Hematopoietic multipotent progenitor cell treated with erythropoietin and hydrocortisone succinate and interleukin-3 and kit ligand, for 8 days (in vitro differentiated cells): ENCODE measurements around the gene SSMEM1.
"Not testable (repeated sequence)": the region's sequence is repeated elsewhere in the genome, so short reads cannot be mapped to it uniquely, and the experiment has no call there.

Source experiments
- DNase-seq: peaks from one replicate; pipeline ENCODE4 v3.0.0-alpha.2; 2015

SSMEM1 gene

GRCh38 chr7:130207642-130208041 is at the start of gene SSMEM1:
Gene SSMEM1, plus strand, starts transcription at chr7:130207860. Its CDS starts 51 bp downstream, at chr7:130207911.
- DNase-seq: peak; percentile 11

DNA sequence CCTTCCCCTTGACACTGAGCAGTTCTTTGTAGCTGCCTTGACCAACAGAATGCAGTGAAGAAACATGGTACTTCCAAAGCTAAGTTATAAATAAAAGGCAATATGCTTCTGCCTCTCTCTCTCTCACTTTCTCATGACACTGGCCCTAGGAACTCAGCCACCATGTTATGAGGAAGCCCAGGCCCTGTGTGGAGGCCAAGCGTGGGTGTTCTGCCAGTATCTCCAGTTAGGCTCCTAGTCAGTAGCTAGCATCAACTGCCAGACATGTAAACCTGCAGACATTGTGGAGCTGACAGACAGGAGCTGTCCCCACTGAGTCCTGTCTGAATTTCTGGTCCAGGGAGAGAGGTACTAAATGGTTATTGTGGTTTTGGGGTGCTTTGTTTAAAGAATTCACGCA is 47.6 kb upstream of the SSMEM1 start:
- DNase-seq: no peak

GRCh38 chr7:130160455-130160854 is 47.2 kb upstream of the SSMEM1 start:
- no peak for DNase-seq

DNA sequence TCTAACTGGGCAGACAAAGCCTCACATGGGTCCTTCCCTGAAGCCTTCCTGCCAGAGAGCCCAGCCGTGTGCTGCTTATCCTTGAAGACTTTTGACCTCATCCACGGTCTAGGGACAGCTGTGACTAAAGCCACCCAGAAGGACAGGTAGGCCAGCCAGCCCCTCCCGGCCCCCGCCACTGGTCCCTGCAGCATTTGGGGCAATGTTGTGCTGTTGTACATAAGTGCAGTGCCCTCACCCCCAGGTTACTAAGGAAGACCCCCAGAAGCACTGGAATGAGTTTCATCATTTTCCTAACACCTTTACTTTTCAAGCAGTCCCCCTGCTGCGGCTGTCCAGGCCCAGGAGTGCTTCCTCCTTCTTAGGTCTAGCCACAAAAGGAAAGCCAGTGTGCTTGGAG is 45.5 kb upstream of the SSMEM1 start:
- no peak for DNase-seq

DNA sequence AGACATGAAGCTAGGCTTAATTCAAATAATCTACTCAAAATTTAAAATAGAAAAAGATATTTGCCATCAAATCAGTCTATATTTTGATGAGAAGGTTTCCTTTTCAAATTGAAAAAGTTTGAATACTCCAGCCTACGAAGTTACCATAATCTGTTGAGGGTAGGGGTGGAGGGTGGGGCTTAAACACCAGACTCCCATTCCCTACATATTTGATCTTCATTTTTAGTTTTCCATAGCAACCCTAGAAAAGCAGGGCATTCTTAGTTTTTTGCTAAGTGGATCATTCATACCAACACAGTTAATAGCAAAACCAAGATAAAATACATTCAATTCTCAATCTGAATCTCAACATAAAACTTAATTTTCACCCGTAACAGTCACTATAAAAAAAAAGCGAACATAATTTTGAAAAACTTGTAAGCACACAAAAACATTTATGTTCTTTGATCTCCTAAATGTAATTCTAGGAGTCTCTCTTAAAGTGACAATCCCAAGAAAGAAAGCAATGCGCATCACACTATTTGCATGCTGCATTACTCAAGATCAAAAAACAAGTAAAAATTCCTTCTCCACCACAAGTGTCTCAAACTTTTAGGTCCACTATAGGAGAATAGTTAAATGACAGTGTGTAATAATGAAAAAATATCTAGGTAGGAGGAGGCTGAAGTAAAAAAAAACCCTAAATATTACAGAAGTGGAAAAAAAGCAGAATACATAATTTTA is 33.3 kb upstream of the SSMEM1 start:
- DNase-seq: no peak

DNA sequence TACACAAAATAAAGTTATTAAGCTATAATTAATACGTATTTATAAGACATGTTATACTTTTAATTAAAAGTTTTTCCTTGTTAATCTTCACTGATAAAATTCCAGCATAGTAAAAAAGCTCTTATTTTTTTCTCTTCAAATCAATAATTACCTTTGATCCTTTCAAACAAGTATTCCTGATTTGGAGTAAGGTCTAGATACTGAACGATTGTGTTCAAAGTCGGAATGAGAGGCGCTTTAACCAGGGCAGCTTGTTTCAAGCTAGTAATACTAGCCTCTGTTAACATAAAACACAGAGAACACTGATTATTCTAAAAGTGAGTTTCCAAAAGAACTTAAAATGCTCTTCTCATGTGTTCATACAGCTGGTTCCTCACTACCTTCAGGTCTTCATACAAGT is 29.4 kb upstream of the SSMEM1 start:
- no peak for DNase-seq

DNA sequence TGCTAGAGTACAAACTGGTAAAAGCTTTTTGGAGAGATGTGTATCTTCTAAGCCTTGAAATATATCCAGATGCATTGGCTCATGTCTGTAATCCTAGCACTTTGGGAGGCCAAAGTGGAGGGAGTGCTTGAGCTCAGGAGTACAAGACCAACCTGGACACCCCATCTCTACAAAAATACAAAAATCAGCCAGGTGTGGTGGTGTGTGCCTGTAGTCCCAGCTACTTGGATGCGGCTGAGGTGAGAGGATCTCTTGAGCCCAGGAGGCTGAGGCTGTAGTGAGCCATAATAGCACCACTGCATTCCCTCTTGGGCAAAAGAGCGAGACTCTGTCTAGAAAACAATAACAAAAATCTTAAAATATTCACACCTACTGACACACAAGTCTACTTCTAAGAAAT is 28.0 kb upstream of the SSMEM1 start:
- no peak for DNase-seq

GRCh38 chr7:130180571-130181262 is 26.9 kb upstream of the SSMEM1 start:
- DNase-seq: no peak

DNA sequence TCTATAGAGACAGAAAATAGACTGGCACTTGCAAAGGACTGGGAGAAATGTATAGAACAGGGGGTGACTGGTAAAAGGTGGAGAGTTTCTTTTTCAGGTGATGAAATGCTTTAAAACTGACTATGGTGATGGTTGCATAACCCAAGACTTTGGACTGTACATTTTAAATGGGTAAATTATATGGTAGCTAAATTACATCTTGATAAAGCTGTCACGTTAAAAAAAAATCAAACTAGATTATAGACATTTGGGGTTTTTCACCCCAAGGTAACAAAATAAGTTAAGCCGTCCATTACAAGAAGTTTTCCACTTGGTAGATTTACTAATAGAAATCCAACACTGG is 26.4 kb upstream of the SSMEM1 start:
- no peak for DNase-seq

- DNase-seq: no peak
Measured at GRCh38 chr7:130182990-130183389, 24.7 kb upstream of the SSMEM1 start.

GRCh38 chr7:130184349-130184748 is 23.3 kb upstream of the SSMEM1 start:
- not testable (repeated sequence) for DNase-seq

DNA sequence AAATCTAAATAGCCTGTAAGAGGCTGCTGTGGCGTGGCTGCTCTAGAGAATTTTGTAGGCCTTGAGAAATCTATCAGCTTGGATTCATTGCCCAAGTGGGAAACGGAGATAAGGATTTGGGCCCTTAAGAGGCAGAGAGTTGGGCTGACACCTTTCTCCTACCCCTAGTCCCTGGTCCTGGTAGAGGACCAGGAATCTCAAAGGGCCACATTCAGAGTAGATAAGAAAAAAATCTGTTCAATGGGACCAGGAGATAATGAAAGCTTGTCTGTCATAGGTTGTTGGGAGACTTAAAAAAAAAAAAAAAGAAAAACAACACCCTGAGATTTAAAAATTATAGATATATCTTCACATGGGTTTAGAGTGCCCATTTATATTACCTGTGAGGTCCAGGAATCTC is 20.3 kb upstream of the SSMEM1 start:
- peak; percentile 55 for DNase-seq

DNA sequence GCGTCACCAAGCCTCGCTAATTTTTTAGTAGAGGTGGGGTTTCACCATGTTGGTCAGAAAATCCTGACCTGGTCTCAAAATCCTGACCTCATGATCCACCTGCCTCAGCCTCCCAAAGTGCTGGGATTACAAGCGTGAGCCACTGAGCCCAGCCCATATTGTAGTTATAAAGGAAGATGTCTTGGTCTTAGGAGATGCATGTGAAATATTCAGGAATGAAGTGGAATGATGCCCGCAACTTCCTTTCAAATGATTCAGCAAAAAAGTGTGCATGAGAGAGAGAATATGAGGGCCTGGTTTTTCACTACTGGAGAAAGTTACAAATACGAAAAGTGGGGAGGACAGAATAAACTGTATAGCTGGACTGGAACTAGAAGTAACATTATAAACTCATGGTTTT is 18.3 kb upstream of the SSMEM1 start:
- DNase-seq: no peak

DNA sequence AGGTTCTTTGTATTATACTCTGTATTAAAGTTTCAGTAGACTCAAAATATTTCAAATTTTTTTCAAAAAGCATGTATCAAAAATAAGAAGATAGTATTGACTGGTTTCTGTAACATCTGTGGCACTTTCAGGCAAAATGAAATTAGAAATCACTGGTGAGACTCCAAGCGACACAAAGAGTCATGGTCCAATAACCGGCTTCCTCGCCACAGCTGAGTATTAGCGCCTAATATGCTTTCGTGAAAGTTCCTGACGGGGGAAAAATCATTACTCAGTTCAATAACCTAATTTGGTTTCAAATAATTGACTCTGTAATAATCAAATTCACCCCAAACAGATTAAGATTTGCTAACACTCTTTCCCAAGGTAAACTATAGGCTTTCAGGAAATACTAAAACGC is 15.9 kb upstream of the SSMEM1 start:
- no peak for DNase-seq

DNA sequence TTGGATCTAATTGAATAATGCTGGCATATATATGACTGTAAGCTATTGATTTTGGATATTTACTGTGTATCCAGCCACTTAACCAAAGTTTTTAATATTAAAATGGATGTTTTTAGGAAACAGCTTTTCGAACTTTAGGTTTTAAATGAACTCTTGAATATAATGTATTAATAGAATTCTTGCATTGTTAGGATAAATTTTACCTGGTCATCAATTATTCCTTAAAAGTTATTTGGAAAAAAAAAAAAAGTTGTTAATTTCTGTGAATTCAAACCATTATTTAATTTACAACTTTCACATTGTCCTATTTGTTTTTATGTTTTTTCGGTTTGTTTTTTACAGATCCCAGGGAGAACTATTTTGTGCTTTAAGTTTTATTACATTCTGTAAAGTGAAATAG is 12.3 kb upstream of the SSMEM1 start:
- no peak for DNase-seq

DNA sequence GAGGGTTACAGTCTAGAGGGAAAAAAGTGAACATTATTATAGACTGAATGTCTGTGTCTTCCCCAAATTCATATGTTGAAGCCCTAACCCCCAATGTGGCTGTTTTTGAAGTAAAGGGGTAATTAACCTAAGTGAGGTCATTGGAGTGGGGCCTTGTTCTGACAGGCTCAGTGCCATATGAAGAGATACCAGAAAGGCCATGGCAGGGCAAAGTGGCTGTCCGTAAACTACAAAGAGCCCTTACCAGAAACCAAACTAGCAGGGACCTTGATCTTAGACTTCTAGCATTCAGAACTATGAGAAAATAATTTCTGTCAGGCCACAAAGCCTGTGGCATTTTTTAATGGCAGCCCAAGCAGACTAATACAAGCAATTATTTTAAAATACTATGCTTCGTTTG is 11.2 kb upstream of the SSMEM1 start:
- no peak for DNase-seq

DNA sequence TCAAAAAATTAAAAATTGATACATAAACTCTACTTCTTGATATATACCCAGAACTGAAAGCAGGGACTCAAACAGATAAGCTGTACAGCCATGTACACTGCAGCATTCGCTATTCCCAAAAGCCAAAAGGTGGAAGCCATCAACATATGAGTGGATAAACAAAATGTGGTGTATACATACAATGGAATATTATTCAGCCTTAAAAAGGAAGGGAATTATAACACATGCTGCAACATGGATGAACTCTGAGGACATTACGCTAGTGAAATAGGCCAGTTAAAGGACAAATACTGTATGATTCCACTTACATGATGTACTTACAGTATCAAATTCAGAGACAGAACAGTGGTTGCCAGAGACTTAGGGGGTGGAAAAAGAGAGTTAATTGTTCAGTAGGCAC is 10.6 kb upstream of the SSMEM1 start:
- DNase-seq: no peak

GRCh38 chr7:130201796-130202195 is 5.9 kb upstream of the SSMEM1 start:
- peak; percentile 49 for DNase-seq

- peak; percentile 99 for DNase-seq
Measured at GRCh38 chr7:130205084-130205947, 2.3 kb upstream of the SSMEM1 start, which contains the start of gene TMEM209. Gene TMEM209, minus strand, starts transcription at chr7:130205406. Its CDS starts 31 bp downstream, at chr7:130205375.

DNA sequence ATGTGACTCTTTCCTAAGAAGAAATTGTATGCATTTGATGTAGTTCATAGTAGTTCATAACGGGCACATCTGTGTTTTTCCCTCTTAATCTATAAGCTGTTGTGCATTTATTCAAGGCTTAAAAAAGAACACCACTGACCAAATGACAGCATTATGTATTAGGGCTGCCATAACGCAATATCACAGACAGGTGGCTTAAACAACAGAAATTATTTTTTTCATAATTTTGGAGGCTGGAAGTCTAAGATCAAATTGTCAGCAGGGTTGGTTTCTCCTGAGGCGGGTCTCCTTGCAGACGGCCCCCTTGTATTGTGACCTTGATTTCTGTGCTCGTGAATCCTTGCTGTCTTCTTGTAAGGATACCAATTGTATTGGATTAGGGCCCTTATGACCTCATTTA is 627 bp upstream of the SSMEM1 start:
- DNase-seq: peak; percentile 19

GRCh38 chr7:130208516-130208915 is 856 bp downstream of the SSMEM1 start:
- DNase-seq: no peak

DNA sequence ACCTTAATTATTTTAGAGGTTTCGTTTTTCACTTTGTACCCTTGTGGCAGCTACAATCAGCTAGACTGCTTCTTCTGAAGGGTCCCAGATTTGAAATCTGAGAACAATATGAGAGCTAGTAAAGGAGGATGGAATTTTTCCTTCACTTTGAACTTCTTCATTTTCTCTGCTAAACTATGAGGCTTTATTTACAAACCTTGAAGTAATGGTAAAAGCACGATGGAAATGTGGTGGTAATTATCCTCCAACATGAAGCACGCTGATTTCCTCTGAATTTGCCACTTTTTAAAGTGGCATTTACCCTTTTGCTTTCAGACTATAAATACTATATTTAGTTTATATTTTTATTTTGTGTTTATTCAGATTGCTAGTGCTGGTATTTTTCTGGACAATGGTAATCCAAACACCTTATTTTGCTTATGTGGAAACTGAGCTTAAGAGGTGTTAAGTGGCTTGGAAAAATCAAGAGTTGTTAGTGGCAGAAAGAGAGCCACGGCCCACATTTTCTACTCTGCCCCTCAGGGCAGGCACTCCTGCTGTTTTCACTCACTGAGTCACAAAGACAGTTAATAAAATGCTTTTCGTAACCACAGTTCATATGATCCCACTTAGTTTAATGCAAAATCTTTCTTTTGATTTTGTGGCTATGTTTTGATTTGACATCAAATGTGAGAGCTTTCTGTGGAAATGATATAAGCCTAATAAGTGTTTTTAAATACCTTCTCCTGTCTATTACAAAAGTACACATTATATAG is 2.7 kb downstream of the SSMEM1 start:
- DNase-seq: no peak

DNA sequence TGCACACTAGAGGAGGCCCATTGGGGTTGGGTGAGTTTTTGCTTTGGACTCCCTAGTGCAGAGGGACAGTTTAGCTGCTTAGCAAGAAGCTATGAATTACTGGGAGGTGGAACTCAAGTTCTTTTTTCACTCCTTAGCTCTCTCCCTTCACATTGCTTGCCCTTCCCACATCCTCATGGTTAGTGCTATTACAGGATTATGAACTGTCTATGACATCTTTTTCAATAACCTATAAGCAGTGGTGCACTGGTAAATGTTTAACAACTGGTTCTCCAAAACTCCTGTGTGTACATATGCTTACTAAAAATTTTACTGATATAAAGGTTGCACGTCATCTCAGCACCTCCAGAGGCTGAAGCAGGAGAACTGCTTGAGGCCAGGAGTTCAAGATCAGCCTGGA is 6.2 kb downstream of the SSMEM1 start:
- DNase-seq: no peak
